Brain pericyte (primary cell): ENCODE data around the gene CADM1.

Experiments
- DNase-seq: peaks from one replicate; pipeline ENCODE4 v3.0.0-alpha.2; 2012; ENCODE audit warnings: low read depth, low spot score

The CADM1 gene

DNA sequence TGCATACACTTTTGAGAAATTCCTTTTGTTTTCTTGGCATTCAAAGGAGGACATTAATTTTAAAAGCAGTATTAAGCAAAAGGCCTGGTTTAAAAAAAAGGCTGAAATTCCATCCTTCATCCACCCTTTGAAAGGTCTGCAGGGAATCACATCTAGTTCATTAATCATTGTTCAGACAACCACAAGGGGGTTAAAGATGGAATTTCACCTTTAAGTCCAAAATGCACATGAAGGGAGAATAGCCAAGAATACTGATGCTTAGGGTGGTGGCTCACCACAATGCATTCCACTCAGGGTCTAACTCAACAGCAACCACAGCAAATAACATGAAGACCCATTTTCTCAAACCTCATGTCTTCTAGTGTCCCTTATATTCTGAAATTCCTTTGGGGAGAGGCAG, 256.9 kb downstream of the CADM1 start:
- DNase-seq = no peak

DNA sequence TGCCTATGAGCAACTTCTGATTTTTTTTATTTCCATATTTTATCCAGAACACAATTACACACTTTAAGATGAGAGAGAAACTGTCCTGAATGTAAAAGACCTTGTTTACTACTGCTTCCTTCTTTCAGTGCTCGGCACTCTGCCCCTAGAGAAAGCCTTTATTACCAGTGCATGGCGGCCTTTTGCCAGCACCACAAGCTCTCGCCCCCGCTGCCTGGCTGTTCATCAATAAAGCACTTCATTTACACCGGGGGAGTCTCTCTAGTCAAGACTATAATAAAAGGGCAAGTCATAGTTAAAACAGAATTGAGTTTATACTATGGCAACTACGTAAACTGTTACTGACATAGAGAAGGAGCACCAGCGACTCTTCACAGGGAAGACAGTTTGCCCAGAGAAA, 259.5 kb downstream of the CADM1 start:
- DNase-seq = no peak

DNA sequence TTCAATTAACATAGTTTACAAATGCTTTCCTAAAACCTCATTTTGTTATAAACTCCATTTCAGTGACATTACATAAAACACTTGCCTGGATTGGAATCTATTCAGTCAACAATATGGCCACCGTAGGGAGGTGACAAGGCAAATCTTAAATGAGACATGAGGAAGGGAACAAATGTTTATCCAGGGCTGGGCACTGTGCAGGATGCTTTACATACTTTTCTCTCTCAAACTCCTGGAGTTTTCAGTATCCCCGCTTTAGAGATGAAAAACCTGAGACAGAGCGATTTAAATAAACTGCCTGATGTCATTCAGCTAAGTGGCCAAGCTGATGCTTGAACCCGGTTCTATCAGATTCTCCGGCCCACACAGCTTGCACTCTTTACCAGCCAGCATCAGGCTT, 259.9 kb downstream of the CADM1 start:
- DNase-seq = no peak

DNA sequence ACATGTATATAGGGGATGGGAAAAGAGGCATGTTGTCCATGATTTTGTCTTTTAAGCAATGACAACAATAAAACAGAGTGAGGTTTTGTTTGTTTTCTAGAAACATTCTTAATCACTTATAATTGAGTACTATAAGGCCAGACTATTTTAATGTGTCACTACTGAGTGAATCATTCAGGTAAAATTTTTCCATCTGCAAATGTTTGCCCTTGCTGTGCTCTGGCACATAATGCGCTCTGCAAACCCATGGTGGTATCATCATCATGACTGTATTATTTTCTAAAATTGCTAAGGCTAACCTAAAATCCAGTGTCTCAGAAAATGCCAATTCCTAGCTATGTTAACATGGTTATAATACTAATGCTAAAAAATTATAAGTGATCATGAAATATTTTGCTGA, 261.2 kb downstream of the CADM1 start:
- DNase-seq = no peak

DNA sequence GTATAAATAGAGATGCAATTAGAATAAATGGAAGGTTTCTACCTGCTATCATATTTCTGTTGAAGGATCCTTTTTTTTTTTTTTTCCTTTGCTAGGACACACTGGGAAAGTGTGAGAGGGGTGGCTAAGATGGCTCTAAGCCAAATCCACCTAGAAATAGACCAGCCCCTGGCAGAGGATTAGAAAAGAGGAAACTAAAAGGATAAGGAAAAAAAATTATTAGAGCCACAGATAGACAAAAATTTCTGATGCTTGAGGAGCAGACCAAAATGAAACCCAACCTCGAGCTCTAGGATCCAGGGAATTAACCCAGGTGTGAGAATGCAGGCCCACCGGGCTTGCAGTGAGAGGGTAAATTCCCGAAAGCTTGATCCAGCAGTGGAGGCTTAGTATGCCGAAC, 262.3 kb downstream of the CADM1 start:
- no peak for DNase-seq

DNA sequence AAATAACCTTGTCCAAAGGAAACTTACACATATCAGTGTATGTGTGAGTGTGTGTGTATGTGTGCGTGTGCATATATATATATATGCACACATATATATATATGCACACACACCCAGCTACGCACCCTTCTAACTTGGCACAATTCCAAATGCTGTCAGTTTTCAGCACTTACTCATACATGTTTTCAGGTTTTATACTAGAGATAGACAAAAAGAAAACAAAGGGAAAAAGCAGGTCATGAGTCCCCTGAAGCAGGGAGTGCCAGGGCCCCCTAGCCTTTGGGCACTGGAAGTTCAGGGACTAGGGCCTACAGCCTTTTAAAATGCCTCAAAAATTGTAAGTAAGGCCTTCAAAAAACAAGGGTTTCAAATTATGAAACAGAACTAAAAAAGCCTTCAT, 265.4 kb downstream of the CADM1 start:
- DNase-seq = no peak

DNA sequence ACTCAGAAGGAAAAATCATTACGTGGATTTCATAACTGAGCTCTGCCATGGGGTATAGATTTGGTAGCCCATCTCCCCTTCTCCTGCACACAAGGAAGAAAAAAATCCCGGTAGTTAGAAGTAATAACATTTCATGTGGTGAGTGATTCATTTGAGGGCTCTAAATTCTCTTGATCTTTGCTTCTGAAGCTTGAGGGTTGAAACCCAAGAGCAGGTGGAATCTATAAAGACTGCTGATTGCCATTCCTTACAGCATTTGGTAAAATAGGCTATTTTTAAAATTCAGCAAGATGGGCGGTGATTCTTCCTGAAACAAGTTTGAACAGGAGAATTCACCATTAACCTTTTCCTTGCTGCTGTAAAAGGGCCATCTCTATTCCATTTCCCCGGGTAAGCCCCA, 266.1 kb downstream of the CADM1 start:
- no peak for DNase-seq

DNA sequence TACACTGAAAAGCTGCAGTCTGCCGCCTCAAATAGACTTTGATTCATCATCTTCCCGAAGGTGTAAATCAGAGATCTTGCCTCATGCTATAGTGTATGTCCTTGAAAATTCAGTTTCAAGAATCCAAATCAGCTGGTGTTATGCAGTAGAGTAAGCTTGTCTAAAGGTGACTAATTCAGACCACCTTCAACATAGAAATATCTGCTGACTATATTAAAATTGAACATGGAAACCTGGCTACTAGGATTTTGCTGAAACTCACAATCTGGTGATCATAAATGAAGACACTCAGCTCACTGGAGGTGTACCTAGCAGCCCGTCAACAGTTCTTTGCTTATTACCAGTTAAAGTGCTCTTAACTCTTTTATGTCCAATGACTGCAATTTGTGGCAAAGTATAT, 266.6 kb downstream of the CADM1 start:
- no peak for DNase-seq

DNA sequence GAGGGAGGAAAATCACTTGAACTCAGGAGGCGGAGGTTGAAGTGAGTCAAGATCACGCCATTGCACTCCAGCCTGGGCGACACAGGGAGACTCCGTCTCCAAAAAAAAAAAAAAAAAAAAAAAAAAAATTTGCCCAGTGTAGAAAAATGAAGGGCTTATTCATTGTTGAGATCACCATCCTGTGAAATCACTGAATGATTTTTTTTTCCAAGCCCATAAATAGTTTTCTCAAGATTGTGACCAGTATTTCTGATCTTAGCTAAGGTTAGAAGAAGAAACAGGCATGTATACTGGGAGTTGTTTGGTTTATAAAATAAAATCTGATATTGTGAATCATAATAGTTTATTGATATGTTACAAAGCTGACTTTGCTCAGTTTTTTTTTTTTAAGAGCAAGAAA, 269.4 kb downstream of the CADM1 start:
- no peak for DNase-seq

DNA sequence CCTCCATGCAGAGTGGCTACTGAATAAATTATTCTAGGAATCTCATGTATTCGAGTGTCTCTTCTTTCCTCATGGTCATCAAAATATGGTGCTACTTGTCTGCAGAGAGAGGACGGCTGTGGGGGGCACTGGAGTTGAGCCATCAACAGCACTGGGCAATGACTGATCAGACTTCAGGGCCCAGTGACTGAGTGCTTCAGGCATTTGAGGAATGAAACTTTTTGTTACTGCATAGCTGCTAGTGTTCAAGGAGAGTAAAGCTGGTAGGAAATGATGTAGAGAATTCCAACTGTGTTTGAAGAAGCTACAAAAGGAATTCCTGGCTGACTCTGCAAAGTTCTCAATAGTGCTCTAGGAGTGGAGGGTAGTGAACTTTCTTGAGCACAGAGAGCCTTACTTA, 277.7 kb downstream of the CADM1 start:
- DNase-seq = peak; percentile 7

DNA sequence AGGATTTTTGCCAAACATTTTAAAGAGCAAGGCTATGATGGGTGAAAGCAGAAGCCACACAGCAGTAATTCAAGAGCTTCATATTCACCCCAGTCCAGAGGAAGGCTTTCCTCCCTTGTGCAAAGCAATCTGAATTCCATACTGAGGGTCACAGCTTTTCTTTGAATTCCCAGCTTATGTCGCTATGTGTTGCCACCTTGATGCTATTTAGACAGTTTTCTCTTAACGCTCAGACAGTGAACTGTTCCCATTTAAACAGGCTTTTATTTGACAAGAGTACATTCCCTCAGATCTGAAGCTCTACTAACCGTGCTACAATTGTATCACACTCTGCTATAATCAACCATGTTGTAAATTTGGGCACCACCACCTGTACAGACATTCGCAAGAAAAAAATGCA, 279.7 kb downstream of the CADM1 start:
- DNase-seq = no peak

DNA sequence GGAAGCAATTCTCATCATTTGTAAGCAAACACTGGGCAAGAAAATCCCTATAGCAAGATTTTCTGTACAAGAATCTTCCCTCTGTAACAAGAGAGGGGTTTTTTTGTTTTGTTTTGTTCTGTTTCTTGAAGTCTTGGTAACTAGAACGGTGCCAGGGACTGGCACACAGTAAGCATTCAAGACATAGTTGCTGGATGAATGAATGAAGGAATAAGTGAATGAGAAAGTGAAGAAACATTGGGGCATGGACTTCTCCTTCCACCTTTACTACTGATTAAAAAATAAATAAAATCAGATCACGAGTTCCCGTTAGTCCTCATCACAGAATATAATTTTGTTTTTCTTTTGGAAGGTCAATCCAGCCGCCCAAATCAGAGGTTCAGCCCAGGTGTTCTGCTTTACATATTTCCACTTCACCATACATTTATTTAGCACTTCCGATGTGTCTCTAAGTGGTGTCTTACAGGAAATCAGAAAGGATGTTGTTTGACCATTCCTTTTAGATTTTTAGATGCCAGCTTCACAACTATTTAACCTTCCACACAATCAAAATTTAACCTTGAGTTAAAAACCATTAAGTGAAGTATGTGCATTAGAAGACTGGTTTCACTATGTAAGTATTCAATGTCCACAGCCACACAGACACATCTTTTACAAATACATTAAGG, 281.2 kb downstream of the CADM1 start:
- no peak for DNase-seq

DNA sequence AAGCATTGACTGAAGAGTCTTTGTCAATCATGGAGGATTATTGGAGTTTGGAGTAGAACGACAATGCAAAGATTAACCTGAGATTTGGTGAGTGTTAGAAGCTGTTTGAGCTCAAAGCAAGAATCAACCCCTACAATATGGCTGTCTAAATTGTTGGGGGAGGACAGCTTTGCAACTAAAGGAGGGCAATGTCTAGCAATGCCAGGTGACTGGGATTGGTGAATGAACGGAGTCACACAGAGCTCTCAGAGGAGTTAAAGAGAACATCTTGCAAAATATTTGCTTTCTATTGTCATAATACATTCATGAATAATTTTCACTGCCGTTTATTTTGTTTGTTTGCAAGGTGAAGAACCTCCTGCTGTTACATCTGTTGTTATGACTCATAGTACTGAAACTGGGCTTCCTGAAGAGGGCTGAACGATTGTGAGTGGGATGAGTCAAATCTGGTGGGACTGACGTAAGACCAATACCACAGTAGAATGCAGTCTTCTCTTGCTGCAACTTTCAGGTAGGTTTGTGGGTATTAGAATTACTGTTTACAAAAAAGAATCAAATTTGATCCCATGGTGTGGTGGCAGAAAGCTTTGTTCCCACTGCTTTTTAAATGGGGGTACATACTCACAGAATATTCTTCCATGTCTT, 281.9 kb downstream of the CADM1 start:
- peak; percentile 65 for DNase-seq

DNA sequence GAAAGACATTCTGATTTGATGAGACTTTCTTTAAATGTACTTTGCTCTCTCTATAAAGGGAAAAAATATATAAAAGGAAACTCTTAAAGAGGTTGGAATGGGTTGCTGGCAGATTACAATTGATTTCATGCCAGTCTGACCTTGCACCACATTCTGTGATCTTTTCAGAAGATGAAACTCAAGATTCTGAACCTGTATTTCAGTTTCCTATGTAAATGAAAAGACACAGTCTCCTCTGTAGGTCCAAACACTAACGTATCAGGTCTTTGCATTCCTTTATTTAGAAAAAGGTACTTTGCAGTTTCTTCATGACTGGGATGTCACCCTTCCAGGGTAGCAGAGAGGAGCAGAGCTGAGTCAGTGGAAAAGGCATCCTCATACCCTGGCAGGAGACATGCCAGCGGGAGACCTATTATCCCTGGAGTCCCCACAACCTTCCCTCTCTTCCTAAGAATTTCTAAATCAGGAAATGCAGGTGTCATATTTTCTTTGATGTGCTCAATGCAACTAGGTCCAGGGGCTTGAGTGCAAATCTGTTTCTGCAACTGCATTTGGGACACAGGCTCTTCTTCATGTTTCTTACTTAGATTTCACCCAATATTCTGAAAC, 282.6 kb downstream of the CADM1 start:
- no peak for DNase-seq

DNA sequence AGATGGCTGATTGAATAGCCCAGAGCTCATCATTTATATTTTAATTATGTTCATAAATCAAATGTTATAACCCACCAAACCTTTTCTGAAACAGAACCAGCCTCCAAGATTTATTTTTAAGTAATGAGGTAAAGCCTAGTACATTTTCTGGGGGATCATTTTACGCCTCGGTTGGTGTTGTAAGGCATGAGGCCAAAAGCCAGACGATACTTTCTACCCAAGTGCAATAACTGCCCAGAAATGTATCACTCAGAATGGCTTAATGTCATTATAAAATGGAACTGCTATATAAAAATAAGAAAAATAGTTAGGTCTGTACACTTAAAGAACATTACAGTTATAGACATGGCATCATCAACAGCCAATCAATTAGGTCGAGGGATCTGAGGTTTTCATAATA, 283.3 kb downstream of the CADM1 start:
- DNase-seq = no peak

DNA sequence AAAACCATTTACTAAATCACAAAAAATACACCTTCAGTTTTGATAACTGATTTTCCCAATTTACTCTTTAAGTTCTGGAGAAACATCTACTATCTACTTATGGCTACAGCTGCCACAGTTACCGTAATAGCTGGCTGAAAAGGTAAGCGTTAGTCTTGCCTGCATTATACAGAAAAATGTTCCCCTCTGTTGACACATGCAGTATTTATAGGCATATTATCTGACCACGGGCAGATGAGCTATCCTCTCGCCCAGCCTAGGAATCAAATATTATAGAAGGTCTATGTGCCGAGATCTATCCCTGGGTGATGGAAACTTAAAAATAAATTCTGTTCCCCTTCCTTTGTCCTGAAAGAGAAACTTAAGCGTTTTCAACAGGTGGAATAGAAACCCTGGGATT, 283.8 kb downstream of the CADM1 start:
- no peak for DNase-seq

DNA sequence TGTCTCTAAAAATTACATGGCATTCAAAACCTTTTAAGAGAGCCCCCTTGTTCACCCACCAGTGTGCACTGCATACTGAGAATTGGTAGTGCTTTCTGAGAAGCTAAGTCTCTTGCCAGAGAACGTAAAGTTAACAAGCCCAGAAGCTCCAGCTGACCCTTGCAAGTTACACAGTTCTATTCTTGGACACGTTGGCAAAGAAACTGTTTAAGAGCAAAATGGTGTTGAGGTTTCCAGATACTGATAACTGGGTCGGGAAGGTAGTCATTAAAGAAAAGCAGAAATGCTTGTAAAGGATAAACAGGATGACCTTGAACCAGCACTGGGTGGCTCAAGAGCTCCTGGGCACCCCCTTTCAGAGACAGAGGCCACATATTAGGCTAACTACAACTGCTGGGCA, 284.8 kb downstream of the CADM1 start:
- no peak for DNase-seq

DNA sequence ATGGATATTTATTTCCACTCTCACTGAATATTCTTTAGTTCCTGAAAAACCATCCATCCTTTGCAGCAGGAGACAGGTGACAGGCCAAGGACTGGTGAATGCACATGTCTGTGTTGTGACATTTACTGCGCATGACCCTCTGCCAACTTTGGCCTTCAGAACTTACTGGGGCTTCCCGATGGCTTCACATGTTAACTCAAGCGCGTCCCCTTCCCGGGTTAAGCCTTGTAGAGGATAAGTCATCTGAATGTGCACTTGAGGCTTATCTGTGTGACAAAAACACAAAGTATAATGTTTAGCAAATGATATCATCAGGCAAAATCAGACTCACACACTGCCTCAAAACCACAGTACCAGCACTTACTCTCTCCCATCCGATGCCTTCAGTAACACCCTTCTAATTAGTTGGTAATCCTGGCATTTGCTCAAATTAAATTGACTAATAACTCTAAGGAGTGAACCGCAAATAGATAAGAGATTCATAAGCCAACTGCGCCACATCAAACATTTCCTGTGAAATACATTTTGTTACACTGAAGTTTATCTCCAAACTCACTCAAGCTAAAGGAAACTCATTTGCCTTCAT, 286.4 kb downstream of the CADM1 start:
- DNase-seq = no peak

DNA sequence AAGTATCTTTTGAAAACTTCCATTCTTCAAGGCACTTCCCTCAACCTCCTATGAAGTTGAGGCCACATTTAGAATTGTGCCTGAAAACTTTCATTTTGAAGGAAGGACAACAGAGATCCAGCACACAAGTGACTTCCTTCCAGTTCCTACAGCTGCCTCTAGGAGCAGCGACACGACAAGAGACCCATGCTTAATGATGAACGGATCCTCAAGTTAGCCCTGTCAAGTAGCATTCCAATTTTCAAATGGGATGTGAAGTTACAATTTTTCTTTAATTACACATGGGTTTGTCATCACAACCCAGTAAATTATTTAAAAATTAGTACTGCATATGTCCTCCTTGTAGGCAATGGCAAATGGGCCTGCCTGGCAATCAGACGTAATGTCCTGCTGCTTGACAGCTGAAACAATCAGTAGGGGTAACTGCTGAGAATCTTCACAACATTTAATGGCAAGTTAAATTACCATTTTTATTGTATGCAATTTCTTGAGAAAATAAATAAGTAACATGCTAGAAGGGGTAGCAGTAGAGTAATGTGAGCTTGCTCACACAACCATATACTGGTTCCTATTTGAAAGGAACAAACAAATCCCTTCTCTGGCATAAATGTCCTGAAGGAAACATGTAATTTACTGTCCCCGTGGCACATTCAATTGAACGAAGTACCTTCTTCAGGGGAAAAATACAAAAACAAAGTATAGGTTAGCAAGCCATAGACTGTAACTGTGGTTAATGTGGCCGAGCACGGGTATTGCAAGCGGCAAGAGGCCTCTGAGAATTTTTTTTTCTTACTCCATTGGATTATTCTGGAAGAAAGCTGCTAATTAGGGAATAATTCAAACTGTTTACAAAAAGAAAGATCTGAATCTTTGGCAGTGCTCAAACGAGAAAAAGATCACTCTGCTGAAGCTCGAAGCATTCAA, 288.3 kb downstream of the CADM1 start:
- no peak for DNase-seq

DNA sequence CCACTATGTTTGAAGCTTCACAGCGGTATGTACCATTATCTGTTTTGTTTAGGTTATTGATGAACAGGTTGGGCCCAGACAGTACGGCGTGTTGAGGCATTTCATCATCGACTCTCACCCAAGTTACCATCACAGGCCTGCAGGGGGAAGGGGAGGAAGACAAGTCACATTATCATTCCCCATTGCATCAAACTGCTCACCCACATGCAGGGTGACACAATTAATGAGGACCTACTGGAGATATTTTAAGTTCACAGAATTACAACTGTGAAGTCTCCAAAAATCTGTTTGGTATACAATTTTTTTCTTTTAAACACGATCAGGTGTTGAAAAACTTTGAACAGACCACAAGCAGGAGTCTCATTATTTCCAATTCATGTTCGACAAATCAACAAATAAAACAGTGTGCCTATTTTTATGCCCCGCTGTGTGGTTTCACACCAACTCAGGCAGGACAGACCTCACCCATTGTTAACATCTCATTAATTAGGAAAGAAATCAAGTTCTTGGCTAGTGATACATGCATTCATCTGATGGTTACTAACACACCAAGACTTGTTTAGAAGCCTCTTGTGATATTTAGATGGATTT, 289.5 kb downstream of the CADM1 start:
- no peak for DNase-seq

DNA sequence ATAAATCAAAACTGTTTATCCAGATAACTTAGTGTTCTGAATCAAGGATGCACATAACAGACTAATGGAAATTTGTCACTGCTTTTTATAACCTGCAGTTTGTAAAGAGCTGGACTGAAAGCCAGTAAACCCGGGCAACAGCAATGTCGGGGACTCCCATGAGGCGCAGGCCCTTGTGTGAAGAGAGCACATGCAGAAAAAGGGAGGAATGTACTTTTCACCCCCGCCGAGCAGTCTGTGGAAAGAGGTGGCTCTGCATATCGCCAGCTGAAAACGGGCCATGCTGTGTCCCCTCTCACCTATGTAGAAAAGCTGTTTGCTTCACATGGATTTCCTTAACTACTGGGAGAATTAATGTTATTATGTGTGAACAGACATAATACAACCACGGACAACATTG, 291.2 kb downstream of the CADM1 start:
- DNase-seq = no peak
